ENCODE data around the gene LGALS13.

DNA sequence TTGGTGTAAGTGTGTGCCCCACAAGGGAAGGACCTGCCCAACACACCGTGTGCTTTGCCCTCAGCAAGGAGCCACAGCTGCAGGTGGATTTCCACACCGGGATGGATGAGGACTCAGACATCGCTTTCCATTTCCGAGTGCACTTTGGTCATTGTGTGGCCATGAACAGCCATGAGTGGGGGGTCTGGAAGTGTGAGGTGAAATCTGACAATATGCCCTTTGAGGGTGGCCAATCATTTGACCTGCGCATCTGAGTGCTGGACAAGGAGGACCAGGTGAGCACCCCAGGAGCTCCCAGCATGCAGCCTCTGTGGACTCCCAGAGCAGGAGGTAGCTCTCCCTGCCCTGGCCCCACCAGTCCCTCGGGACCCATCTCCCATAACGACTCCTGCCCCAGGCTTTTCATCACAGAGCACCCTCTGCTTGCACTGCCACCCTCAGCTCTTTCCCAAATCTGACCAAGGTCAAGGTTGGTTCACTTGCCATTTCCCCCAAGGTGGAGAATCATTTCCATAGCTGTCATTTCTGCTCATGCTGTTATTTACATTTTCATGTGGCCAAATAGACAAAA lies 49.2 kb upstream of the LGALS13 start:
- TF ChIP-seq POLR2A (IDR thresholded peaks at IDR 0.05): no peak
- TF ChIP-seq, protein P1, sequence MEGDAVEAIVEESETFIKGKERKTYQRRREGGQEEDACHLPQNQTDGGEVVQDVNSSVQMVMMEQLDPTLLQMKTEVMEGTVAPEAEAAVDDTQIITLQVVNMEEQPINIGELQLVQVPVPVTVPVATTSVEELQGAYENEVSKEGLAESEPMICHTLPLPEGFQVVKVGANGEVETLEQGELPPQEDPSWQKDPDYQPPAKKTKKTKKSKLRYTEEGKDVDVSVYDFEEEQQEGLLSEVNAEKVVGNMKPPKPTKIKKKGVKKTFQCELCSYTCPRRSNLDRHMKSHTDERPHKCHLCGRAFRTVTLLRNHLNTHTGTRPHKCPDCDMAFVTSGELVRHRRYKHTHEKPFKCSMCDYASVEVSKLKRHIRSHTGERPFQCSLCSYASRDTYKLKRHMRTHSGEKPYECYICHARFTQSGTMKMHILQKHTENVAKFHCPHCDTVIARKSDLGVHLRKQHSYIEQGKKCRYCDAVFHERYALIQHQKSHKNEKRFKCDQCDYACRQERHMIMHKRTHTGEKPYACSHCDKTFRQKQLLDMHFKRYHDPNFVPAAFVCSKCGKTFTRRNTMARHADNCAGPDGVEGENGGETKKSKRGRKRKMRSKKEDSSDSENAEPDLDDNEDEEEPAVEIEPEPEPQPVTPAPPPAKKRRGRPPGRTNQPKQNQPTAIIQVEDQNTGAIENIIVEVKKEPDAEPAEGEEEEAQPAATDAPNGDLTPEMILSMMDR (IDR thresholded peaks at IDR 0.05): no peak
- TF ChIP-seq POLR2AphosphoS5 (IDR thresholded peaks at IDR 0.05): no peak
- TF ChIP-seq EP300 (IDR thresholded peaks at IDR 0.05; ENCODE audit: low read depth): no peak
